ENCODE results near the gene ZKSCAN8. TPM values are rescaled to one million over a fixed set of nuclear protein-coding genes. Genes with fewer than 3 reads are reported as not detected.

The ZKSCAN8 gene
- total RNA-seq, 1 experiment from 2014 or later, result 27.5 TPM

- Mint-ChIP-seq H3K27me3 (ENCODE audit: unreplicated experiment) (no peaks in the 10 kb centered on the region), H3K4me1 (ENCODE audit: low read depth, unreplicated experiment) (no peaks in the 10 kb centered on the region), H3K4me3 (ENCODE audit: low read depth, unreplicated experiment) (no peak overlapping the region), H3K9me3 (ENCODE audit: low read depth, unreplicated experiment) (peaks cover 8% of the 10 kb centered on the region), H3K36me3 (ENCODE audit: insufficient read depth, unreplicated experiment) (no peaks in the 10 kb centered on the region), H3K27ac (ENCODE audit: unreplicated experiment) (no peak overlapping the region)
- no TSS peak for BruUV-seq (replicated peaks)
- no peak for DNase-seq
- TF ChIP-seq, protein P1, sequence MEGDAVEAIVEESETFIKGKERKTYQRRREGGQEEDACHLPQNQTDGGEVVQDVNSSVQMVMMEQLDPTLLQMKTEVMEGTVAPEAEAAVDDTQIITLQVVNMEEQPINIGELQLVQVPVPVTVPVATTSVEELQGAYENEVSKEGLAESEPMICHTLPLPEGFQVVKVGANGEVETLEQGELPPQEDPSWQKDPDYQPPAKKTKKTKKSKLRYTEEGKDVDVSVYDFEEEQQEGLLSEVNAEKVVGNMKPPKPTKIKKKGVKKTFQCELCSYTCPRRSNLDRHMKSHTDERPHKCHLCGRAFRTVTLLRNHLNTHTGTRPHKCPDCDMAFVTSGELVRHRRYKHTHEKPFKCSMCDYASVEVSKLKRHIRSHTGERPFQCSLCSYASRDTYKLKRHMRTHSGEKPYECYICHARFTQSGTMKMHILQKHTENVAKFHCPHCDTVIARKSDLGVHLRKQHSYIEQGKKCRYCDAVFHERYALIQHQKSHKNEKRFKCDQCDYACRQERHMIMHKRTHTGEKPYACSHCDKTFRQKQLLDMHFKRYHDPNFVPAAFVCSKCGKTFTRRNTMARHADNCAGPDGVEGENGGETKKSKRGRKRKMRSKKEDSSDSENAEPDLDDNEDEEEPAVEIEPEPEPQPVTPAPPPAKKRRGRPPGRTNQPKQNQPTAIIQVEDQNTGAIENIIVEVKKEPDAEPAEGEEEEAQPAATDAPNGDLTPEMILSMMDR (IDR thresholded peaks at IDR 0.05; ENCODE audit: unreplicated experiment), result no peak
- intact Hi-C loops (cut with micrococcal nuclease; ENCODE audit: unreplicated experiment), result no loop called here
- CTCF ChIA-PET, result no interaction called here
Measured at GRCh38 chr6:28167926-28168325, 26.2 kb downstream of the ZKSCAN8 start.

- Mint-ChIP-seq H3K27ac (ENCODE audit: unreplicated experiment) (no peak overlapping the region), H3K36me3 (ENCODE audit: insufficient read depth, unreplicated experiment) (no peaks in the 10 kb centered on the region), H3K9me3 (ENCODE audit: low read depth, unreplicated experiment) (peaks cover 7% of the 10 kb centered on the region), H3K27me3 (ENCODE audit: unreplicated experiment) (no peaks in the 10 kb centered on the region), H3K4me3 (ENCODE audit: low read depth, unreplicated experiment) (no peak overlapping the region), H3K4me1 (ENCODE audit: low read depth, unreplicated experiment) (no peaks in the 10 kb centered on the region)
- CTCF ChIA-PET, result no interaction called here
- BruUV-seq (replicated peaks), result no TSS peak
- TF ChIP-seq, protein P1 (IDR thresholded peaks at IDR 0.05; ENCODE audit: unreplicated experiment), result no peak
- no peak for DNase-seq
- intact Hi-C loops (cut with micrococcal nuclease; ENCODE audit: unreplicated experiment), result no loop called here
Measured at GRCh38 chr6:28171271-28171670, 29.6 kb downstream of the ZKSCAN8 start.

GRCh38 chr6:28172006-28172405 is 30.3 kb downstream of the ZKSCAN8 start:
- Mint-ChIP-seq H3K4me1 (ENCODE audit: low read depth, unreplicated experiment) (no peaks in the 10 kb centered on the region), H3K4me3 (ENCODE audit: low read depth, unreplicated experiment) (no peak overlapping the region), H3K36me3 (ENCODE audit: insufficient read depth, unreplicated experiment) (no peaks in the 10 kb centered on the region), H3K9me3 (ENCODE audit: low read depth, unreplicated experiment) (peaks cover 10% of the 10 kb centered on the region), H3K27me3 (ENCODE audit: unreplicated experiment) (no peaks in the 10 kb centered on the region), H3K27ac (ENCODE audit: unreplicated experiment) (no peak overlapping the region)
- no peak for DNase-seq
- intact Hi-C loops (cut with micrococcal nuclease; ENCODE audit: unreplicated experiment), result no loop called here
- CTCF ChIA-PET, result no interaction called here
- TF ChIP-seq, protein P1 (IDR thresholded peaks at IDR 0.05; ENCODE audit: unreplicated experiment), result no peak
- BruUV-seq (replicated peaks), result no TSS peak

- H3K9me3 Mint-ChIP-seq (ENCODE audit: low read depth, unreplicated experiment), result peaks cover 10% of the 10 kb centered on the region
- DNase-seq, result no peak
- BruUV-seq (replicated peaks), result no TSS peak
- TF ChIP-seq, protein P1 (IDR thresholded peaks at IDR 0.05; ENCODE audit: unreplicated experiment), result no peak
- no peaks in the 10 kb centered on the region for H3K4me1 Mint-ChIP-seq (ENCODE audit: low read depth, unreplicated experiment)
- no peak overlapping the region for H3K27ac Mint-ChIP-seq (ENCODE audit: unreplicated experiment)
- peaks cover 12% of the 10 kb centered on the region for H3K27me3 Mint-ChIP-seq (ENCODE audit: unreplicated experiment)
- intact Hi-C loops (cut with micrococcal nuclease; ENCODE audit: unreplicated experiment), result no loop called here
- CTCF ChIA-PET, result no interaction called here
- no peak overlapping the region for H3K4me3 Mint-ChIP-seq (ENCODE audit: low read depth, unreplicated experiment)
- no peaks in the 10 kb centered on the region for H3K36me3 Mint-ChIP-seq (ENCODE audit: insufficient read depth, unreplicated experiment)
Measured at GRCh38 chr6:28176373-28176772, 34.7 kb downstream of the ZKSCAN8 start.
